IPS-18a (cell line): ENCODE data around the gene CYS1.
"Not testable (repeated sequence)": the region's sequence is repeated elsewhere in the genome, so short reads cannot be mapped to it uniquely, and the experiment has no call there.

Experiments used
- H3K27ac ChIP-seq: one replicate; pipeline ENCODE4 v1.5.1; 2013; ENCODE audit warnings: low read length
- H3K27me3 ChIP-seq: one replicate; pipeline ENCODE4 v1.6.1; 2013; ENCODE audit warnings: mild to moderate bottlenecking, low read length; ENCODE audit not compliant: control insufficient read depth, insufficient read depth
- H3K36me3 ChIP-seq: one replicate; pipeline ENCODE4 v1.6.1; 2013; ENCODE audit warnings: low read depth, low read length; ENCODE audit not compliant: control insufficient read depth
- H3K4me1 ChIP-seq: one replicate; pipeline ENCODE4 v1.6.1; 2013; ENCODE audit warnings: low read depth, low read length; ENCODE audit not compliant: control insufficient read depth
- H3K4me3 ChIP-seq: one replicate; pipeline ENCODE4 v1.5.1; 2013; ENCODE audit warnings: low read length
- H3K9ac ChIP-seq: one replicate; pipeline ENCODE4 v1.6.1; 2013; ENCODE audit warnings: mild to moderate bottlenecking, low read length, moderate library complexity
- H3K9me3 ChIP-seq: one replicate; pipeline ENCODE4 v1.6.1; 2013; ENCODE audit warnings: low read depth, low read length; ENCODE audit not compliant: control insufficient read depth

The CYS1 gene

DNA sequence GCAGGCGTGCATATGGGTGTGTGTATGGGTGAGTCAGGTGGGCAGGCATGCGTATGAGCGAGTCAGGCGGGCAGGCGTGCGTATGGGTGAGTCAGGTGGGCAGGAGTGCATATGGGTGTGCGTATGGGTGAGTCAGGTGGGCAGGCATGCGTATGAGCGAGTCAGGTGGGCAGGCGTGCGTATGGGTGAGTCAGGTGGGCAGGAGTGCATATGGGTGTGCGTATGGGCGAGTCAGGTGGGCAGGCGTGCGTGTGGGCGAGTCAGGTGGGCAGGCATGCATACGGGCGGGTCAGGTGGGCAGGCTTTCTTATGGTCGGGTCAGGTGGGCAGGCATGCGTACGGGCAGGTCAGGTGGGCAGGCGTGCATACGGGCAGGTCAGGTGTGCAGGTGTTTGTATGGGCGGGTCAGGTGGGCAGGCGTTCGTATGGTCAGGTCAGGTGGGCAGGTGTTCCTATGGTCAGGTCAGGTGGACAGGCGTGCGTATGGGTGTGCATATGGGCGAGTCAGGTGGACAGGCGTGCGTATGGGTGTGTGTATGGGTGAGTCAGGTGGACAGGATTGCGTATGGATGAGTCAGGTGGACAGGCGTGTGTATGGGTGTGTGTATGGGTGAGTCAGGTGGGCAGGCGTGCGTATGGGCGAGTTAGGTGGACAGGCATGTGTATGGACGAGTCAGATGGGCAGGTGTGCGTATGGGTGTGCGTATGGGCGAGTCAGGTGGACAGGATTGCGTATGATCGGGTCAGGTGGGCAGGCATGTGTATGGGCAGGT, 65.6 kb downstream of the CYS1 start:
- H3K9me3 ChIP-seq = no peaks in the 10 kb centered on the region
- H3K4me1 ChIP-seq = no peaks in the 10 kb centered on the region

GRCh38 chr2:10013651-10014417, 66.4 kb downstream of the CYS1 start:
- not testable (repeated sequence) for H3K27ac ChIP-seq, H3K9ac ChIP-seq, H3K9me3 ChIP-seq, H3K36me3 ChIP-seq, H3K4me3 ChIP-seq, H3K4me1 ChIP-seq, H3K27me3 ChIP-seq

More for the DNA sequence above, 65.6 kb downstream of the CYS1 start:
- no peak overlapping the region for H3K9ac ChIP-seq
- H3K27ac ChIP-seq = no peak overlapping the region
- H3K27me3 ChIP-seq = no peaks in the 10 kb centered on the region
- no peaks in the 10 kb centered on the region for H3K36me3 ChIP-seq
- no peak overlapping the region for H3K4me3 ChIP-seq

- H3K9ac ChIP-seq = no peak overlapping the region
- H3K4me1 ChIP-seq = no peaks in the 10 kb centered on the region
- no peak overlapping the region for H3K27ac ChIP-seq
- no peaks in the 10 kb centered on the region for H3K9me3 ChIP-seq
- no peaks in the 10 kb centered on the region for H3K36me3 ChIP-seq
- H3K27me3 ChIP-seq = no peaks in the 10 kb centered on the region
- H3K4me3 ChIP-seq = no peak overlapping the region
Observed at GRCh38 chr2:10012963-10013461, 67.2 kb downstream of the CYS1 start.

- H3K27ac ChIP-seq, H3K36me3 ChIP-seq, H3K4me1 ChIP-seq, H3K4me3 ChIP-seq, H3K9me3 ChIP-seq, H3K27me3 ChIP-seq, H3K9ac ChIP-seq: not testable (repeated sequence)
Observed at GRCh38 chr2:10012366-10012962, 67.7 kb downstream of the CYS1 start.

GRCh38 chr2:10011606-10012325, 68.4 kb downstream of the CYS1 start:
- H3K4me1 ChIP-seq, H3K27me3 ChIP-seq, H3K4me3 ChIP-seq, H3K27ac ChIP-seq, H3K9ac ChIP-seq, H3K9me3 ChIP-seq, H3K36me3 ChIP-seq: not testable (repeated sequence)

- not testable (repeated sequence) for H3K4me1 ChIP-seq, H3K27ac ChIP-seq, H3K9ac ChIP-seq, H3K9me3 ChIP-seq, H3K36me3 ChIP-seq, H3K27me3 ChIP-seq, H3K4me3 ChIP-seq
Observed at GRCh38 chr2:10010861-10011605, 69.2 kb downstream of the CYS1 start.

DNA sequence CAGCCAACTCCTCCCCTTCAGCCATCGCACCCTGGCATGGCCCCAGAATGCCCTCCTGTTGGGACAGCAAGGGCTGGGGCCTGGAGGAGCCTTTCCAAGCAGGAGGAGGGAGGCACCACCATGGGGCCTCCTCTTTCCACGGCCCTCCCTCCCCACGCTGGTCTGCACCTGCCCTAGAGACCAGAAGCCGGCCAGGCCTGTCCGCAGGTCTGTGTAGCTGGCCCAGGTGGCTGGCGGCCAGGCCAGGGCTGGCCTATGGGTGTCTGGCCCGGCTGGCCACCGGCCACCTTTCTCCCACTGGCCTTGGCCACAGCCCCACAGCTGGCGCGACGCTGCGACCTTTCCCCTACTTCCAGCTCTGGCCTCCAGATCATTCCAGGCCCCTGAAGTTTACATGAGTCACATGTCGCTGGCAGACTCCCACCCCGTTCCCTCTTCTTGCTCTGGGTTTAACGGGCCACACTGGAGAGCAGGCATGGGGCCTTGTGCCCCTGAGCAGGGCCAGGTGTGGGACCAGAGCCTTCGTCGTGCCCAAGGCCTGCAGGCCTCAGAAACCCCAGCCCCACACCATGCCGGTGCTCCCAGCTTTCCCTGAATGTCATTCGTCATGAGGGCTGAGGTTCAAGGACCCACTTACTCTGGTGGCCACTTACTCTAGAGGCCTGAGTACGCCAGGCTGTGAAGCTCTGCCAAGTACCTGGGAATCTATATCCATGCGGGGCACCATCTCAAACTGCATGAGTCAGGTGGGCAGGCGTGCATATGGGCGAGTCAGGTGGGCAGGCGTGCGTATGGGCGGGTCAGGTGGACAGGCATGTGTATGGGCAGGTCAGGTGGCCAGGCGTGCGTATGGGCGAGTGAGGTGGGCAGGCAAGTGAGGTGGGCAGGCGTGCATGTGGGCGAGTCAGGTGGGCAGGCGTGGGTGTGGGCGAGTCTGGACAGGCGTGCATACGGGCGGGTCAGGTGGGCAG, 70.1 kb downstream of the CYS1 start:
- Histone ChIP-seq H3K4me3 (no peak overlapping the region), H3K27ac (no peak overlapping the region), H3K9me3 (no peaks in the 10 kb centered on the region), H3K27me3 (no peaks in the 10 kb centered on the region), H3K36me3 (no peaks in the 10 kb centered on the region), H3K9ac (no peak overlapping the region), H3K4me1 (no peaks in the 10 kb centered on the region)

DNA sequence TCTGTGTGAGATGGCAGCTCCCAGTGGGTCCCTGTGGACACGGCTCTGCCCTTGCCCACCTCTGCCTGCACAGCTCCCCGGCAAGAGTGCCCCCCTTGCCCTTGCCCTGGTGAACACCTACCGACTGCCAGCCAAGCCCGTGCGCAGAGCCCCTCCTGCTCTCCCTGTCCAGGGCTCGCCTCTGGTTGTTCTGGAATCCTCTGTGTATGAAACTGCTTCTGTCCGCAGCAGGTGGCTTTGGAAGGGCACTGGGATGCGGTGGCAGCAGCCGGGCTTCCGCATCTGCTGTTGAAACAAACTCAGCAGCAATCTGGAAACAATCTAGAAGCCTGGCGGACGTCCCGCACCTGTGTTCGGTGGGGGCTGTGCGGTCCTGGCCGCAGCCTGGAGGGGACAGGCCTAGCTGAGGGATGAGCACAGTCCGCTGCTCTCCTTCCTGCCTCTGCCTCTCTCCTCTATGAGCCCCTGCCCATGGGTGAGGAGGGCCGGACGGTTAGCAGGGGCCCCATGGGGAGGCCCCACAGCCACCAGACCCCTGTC, 70.9 kb downstream of the CYS1 start:
- Histone ChIP-seq H3K36me3 (no peaks in the 10 kb centered on the region), H3K9me3 (no peaks in the 10 kb centered on the region)

DNA sequence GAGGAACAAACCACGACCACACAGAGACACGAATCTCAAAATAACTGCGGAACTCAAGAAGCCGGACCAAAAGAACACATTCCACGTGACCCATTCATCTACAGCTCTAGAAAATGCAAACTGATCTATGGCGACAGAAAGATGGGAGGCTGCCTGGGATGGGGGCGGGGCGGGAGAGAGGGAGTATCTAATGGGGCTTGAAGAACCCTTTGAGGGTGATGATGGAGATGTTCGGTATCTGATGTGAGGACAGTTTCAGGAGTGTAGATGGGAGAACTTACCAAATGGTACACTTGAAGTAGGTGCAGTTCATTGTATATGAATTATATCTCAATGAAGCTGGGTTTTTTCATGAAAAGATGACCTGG, 71.4 kb downstream of the CYS1 start:
- no peak overlapping the region for H3K4me3 ChIP-seq
- no peak overlapping the region for H3K9ac ChIP-seq
- no peaks in the 10 kb centered on the region for H3K27me3 ChIP-seq
- H3K4me1 ChIP-seq = no peaks in the 10 kb centered on the region
- no peaks in the 10 kb centered on the region for H3K9me3 ChIP-seq
- H3K27ac ChIP-seq = no peak overlapping the region
- no peaks in the 10 kb centered on the region for H3K36me3 ChIP-seq

More for the DNA sequence above, 70.9 kb downstream of the CYS1 start:
- Histone ChIP-seq H3K9ac (no peak overlapping the region), H3K4me3 (no peak overlapping the region), H3K27ac (no peak overlapping the region), H3K4me1 (no peaks in the 10 kb centered on the region), H3K27me3 (no peaks in the 10 kb centered on the region)
